ENCODE data around the gene ZNF503.

DNA sequence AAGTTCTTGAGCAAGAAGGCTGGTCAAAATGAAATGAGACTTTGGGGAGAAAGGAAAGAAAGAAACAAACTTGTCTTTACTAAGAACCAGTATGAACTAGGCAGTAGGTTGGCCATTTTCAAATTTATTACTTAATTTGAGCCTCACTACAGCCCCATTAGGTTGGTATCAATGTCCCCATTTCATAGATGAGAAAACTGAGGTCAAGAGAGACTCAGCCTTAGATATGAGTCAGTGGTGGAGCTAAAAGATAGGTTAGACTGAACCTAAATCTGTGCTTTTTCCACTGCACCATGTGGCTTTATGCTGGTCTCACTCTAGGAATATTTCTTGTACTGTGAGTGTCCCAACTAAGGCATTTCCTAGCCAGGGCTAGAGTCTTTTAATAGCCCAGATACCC is 8.8 kb downstream of the ZNF503 start:
- TF ChIP-seq, protein P1, sequence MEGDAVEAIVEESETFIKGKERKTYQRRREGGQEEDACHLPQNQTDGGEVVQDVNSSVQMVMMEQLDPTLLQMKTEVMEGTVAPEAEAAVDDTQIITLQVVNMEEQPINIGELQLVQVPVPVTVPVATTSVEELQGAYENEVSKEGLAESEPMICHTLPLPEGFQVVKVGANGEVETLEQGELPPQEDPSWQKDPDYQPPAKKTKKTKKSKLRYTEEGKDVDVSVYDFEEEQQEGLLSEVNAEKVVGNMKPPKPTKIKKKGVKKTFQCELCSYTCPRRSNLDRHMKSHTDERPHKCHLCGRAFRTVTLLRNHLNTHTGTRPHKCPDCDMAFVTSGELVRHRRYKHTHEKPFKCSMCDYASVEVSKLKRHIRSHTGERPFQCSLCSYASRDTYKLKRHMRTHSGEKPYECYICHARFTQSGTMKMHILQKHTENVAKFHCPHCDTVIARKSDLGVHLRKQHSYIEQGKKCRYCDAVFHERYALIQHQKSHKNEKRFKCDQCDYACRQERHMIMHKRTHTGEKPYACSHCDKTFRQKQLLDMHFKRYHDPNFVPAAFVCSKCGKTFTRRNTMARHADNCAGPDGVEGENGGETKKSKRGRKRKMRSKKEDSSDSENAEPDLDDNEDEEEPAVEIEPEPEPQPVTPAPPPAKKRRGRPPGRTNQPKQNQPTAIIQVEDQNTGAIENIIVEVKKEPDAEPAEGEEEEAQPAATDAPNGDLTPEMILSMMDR (conservative IDR thresholded peaks at IDR 0.05; ENCODE audit: low read length), result no peak
- no peak for TF ChIP-seq EZH2phosphoT487 (IDR thresholded peaks at IDR 0.05; ENCODE audit: borderline replicate concordance)
